ENCODE data around the gene FGG. TPM values are rescaled to one million over a fixed set of nuclear protein-coding genes. Genes with fewer than 3 reads are reported as not detected.

Gene FGG
- total RNA-seq, 1 donor from 2014 or later, result 7.4 TPM

GRCh38 chr4:154562697-154563254, 49.7 kb downstream of the FGG start, which contains the start of gene FGB:
Gene FGB (plus strand): TSS chr4:154563011. CDS start chr4:154563019, 8 bp downstream.
- Mint-ChIP-seq H3K36me3 (ENCODE audit: insufficient read depth) (no peaks in the 10 kb centered on the region), H3K27ac (no peak within 1 kb of the TSS), H3K4me3 (ENCODE audit: low read depth) (peak within 1 kb of the TSS; percentile 29), H3K9me3 (ENCODE audit: low read depth) (no peaks in the 10 kb centered on the region), H3K4me1 (ENCODE audit: low read depth) (peaks cover 28% of the 10 kb centered on the region), H3K27me3 (no peaks in the 10 kb centered on the region)
- no peak for DNase-seq (ENCODE audit: low spot score, unreplicated experiment)
- no peak for TF ChIP-seq CTCF (IDR thresholded peaks at IDR 0.05; ENCODE audit: unreplicated experiment)

GRCh38 chr4:154560824-154561231, 51.6 kb downstream of the FGG start:
- Mint-ChIP-seq H3K9me3 (ENCODE audit: low read depth) (no peaks in the 10 kb centered on the region), H3K27me3 (no peaks in the 10 kb centered on the region), H3K4me1 (ENCODE audit: low read depth) (peaks cover 28% of the 10 kb centered on the region), H3K36me3 (ENCODE audit: insufficient read depth) (no peaks in the 10 kb centered on the region), H3K27ac (peak overlapping the region; percentile 33), H3K4me3 (ENCODE audit: low read depth) (no peak overlapping the region)
- DNase-seq (ENCODE audit: low spot score, unreplicated experiment), result no peak
- TF ChIP-seq CTCF (IDR thresholded peaks at IDR 0.05; ENCODE audit: unreplicated experiment), result no peak

GRCh38 chr4:154560419-154560801, 52.0 kb downstream of the FGG start:
- Mint-ChIP-seq H3K27me3 (no peaks in the 10 kb centered on the region), H3K4me3 (ENCODE audit: low read depth) (no peak overlapping the region), H3K36me3 (ENCODE audit: insufficient read depth) (no peaks in the 10 kb centered on the region), H3K4me1 (ENCODE audit: low read depth) (peaks cover 28% of the 10 kb centered on the region), H3K9me3 (ENCODE audit: low read depth) (no peaks in the 10 kb centered on the region), H3K27ac (peak overlapping the region; percentile 85)
- DNase-seq (ENCODE audit: low spot score, unreplicated experiment), result no peak
- no peak for TF ChIP-seq CTCF (IDR thresholded peaks at IDR 0.05; ENCODE audit: unreplicated experiment)

GRCh38 chr4:154559494-154560418, 52.7 kb downstream of the FGG start:
- no peaks in the 10 kb centered on the region for H3K36me3 Mint-ChIP-seq (ENCODE audit: insufficient read depth)
- peak overlapping the region; percentile 85 for H3K27ac Mint-ChIP-seq
- H3K4me3 Mint-ChIP-seq (ENCODE audit: low read depth), result no peak overlapping the region
- peaks cover 28% of the 10 kb centered on the region for H3K4me1 Mint-ChIP-seq (ENCODE audit: low read depth)
- H3K9me3 Mint-ChIP-seq (ENCODE audit: low read depth), result no peaks in the 10 kb centered on the region
- no peaks in the 10 kb centered on the region for H3K27me3 Mint-ChIP-seq
- peak; percentile 77 for TF ChIP-seq CTCF (IDR thresholded peaks at IDR 0.05; ENCODE audit: unreplicated experiment)
- DNase-seq (ENCODE audit: low spot score, unreplicated experiment), result no peak

GRCh38 chr4:154559141-154559493, 53.3 kb downstream of the FGG start:
- no peak for TF ChIP-seq CTCF (IDR thresholded peaks at IDR 0.05; ENCODE audit: unreplicated experiment)

More at GRCh38 chr4:154559141-154559493, 53.3 kb downstream of the FGG start:
- DNase-seq (ENCODE audit: low spot score, unreplicated experiment), result no peak
- peaks cover 28% of the 10 kb centered on the region for H3K4me1 Mint-ChIP-seq (ENCODE audit: low read depth)
- no peaks in the 10 kb centered on the region for H3K27me3 Mint-ChIP-seq
- H3K36me3 Mint-ChIP-seq (ENCODE audit: insufficient read depth), result no peaks in the 10 kb centered on the region
- H3K4me3 Mint-ChIP-seq (ENCODE audit: low read depth), result no peak overlapping the region
- no peak overlapping the region for H3K27ac Mint-ChIP-seq
- no peaks in the 10 kb centered on the region for H3K9me3 Mint-ChIP-seq (ENCODE audit: low read depth)

Other genes starting within 250 kb of the FGG start
- 0.43 and 0.64 TPM in 2 replicates for gene DCHS2, start 120.9 kb downstream of the FGG start, total RNA-seq
- 96.3 and 102 TPM in 2 replicates for gene PLRG1, start 62.3 kb downstream of the FGG start, total RNA-seq
- 37.7 and 63.3 TPM in 2 replicates for gene FGB, start 49.6 kb downstream of the FGG start, total RNA-seq
- gene FGA, start 21.9 kb downstream of the FGG start, total RNA-seq, result 13.5 and 18.2 TPM in 2 replicates
- 22.6 and 23.3 TPM in 2 replicates for gene LRAT, start 131.3 kb upstream of the FGG start, total RNA-seq
- gene RBM46, start 168.6 kb upstream of the FGG start, total RNA-seq, result 0.62 and 0.98 TPM in 2 replicates